ENCODE results near the gene CD83.

The CD83 gene

GRCh38 chr6:14082771-14083170, 34.8 kb upstream of the CD83 start:
- no peak for DNase-seq (ENCODE audit: low read depth)
- TF ChIP-seq CTCF (conservative IDR thresholded peaks at IDR 0.05; ENCODE audit: control insufficient read depth, insufficient read depth, low read depth, low read length) = no peak
- no peak overlapping the region for H3K4me3 ChIP-seq (ENCODE audit: control insufficient read depth, low read depth, low read length)

GRCh38 chr6:14083262-14083661, 34.3 kb upstream of the CD83 start:
- no peak overlapping the region for H3K4me3 ChIP-seq (ENCODE audit: control insufficient read depth, low read depth, low read length)
- DNase-seq (ENCODE audit: low read depth) = no peak
- no peak for TF ChIP-seq CTCF (conservative IDR thresholded peaks at IDR 0.05; ENCODE audit: control insufficient read depth, insufficient read depth, low read depth, low read length)

- TF ChIP-seq CTCF (conservative IDR thresholded peaks at IDR 0.05; ENCODE audit: control insufficient read depth, insufficient read depth, low read depth, low read length) = no peak
- no peak overlapping the region for H3K4me3 ChIP-seq (ENCODE audit: control insufficient read depth, low read depth, low read length)
- no peak for DNase-seq (ENCODE audit: low read depth)
These were observed 33.8 kb upstream of the CD83 start for GRCh38 chr6:14083751-14084150.

- DNase-seq (ENCODE audit: low read depth) = no peak
- no peak for TF ChIP-seq CTCF (conservative IDR thresholded peaks at IDR 0.05; ENCODE audit: control insufficient read depth, insufficient read depth, low read depth, low read length)
- no peak overlapping the region for H3K4me3 ChIP-seq (ENCODE audit: control insufficient read depth, low read depth, low read length)
These were observed 33.2 kb upstream of the CD83 start for GRCh38 chr6:14084388-14084787.

GRCh38 chr6:14085176-14085787, 32.3 kb upstream of the CD83 start:
- DNase-seq (ENCODE audit: low read depth) = no peak
- TF ChIP-seq CTCF (conservative IDR thresholded peaks at IDR 0.05; ENCODE audit: control insufficient read depth, insufficient read depth, low read depth, low read length) = no peak
- no peak overlapping the region for H3K4me3 ChIP-seq (ENCODE audit: control insufficient read depth, low read depth, low read length)

GRCh38 chr6:14086701-14087100, 30.9 kb upstream of the CD83 start:
- TF ChIP-seq CTCF (conservative IDR thresholded peaks at IDR 0.05; ENCODE audit: control insufficient read depth, insufficient read depth, low read depth, low read length) = no peak
- H3K4me3 ChIP-seq (ENCODE audit: control insufficient read depth, low read depth, low read length) = no peak overlapping the region
- DNase-seq (ENCODE audit: low read depth) = peak; percentile 7
